Measurements from ENCODE around the gene USP1.

USP1 gene

GRCh38 chr1:62436466-62437272, at the start of gene USP1:
TSS of gene USP1 (plus strand) at chr1:62437049. CDS start at chr1:62439868, 2,819 bp downstream.
- DNase-seq (ENCODE audit: low read depth), result peak; percentile 100

DNA sequence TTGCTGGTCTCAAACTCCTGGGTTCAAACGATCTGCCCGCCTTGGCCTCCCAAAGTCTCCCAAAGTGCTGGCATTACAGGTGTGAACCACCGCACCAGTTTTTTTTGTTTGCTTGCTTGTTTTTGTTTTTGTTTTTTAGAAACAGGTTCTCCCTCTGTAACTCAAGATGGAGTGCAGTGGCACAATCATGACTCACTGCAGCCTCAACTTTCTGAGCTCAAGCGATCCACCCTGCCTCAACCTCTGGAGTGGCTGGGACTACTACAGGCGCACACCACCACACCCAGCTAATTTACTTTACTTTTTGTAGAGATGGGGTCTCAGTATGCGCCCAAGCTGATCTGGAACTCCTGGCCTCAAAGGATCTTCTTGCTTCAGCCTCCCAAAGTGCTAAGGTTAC, 47.3 kb upstream of the USP1 start:
- DNase-seq (ENCODE audit: low read depth), result no peak

DNA sequence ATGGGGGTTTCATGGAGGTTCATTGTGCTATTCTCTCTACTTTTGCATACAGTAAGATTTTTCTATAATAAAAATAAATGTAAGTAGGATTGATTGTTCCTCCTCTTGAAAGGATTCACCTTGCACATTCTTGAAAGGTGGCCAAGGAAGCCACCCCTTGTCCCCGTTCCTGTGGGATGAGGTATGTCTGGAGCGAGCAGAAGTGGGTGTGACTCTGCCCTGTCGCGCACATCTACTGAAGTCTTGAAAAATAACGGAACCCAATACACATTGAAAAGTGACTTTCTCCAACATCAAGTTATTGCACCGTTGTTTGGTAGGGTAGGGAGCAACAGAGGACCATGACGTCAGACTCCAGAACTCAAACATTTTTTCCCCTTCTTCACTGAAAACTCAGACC, 46.8 kb upstream of the USP1 start:
- no peak for DNase-seq (ENCODE audit: low read depth)

- no peak for DNase-seq (ENCODE audit: low read depth)
These were observed 45.4 kb upstream of the USP1 start for GRCh38 chr1:62391369-62391971.

- no peak for DNase-seq (ENCODE audit: low read depth)
These were observed 43.9 kb upstream of the USP1 start for GRCh38 chr1:62392951-62393350.

DNA sequence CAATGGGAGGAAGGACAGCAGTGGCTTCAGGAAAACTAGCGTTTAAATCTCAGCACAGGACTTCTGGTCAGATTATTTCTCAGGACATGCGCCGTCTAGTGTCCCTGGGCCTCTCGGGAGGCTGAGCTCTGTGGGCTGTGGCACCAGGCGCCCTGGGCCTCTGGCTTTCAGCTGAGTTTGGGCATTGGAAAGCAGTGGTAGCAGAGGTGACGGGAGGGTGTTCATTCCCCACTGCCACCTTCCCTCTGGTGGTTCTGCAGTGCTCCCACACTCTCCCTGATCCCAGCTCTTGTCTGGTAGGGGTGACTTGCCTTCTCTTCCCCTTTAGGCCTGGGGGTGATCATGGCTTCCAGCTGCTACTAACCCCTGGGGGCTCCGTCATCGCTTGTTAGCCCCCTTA, 42.2 kb upstream of the USP1 start:
- no peak for DNase-seq (ENCODE audit: low read depth)

GRCh38 chr1:62395291-62395690, 41.6 kb upstream of the USP1 start:
- DNase-seq (ENCODE audit: low read depth), result no peak

- no peak for DNase-seq (ENCODE audit: low read depth)
These were observed 40.0 kb upstream of the USP1 start for GRCh38 chr1:62396871-62397270.

GRCh38 chr1:62397301-62397700, 39.5 kb upstream of the USP1 start:
- no peak for DNase-seq (ENCODE audit: low read depth)

DNA sequence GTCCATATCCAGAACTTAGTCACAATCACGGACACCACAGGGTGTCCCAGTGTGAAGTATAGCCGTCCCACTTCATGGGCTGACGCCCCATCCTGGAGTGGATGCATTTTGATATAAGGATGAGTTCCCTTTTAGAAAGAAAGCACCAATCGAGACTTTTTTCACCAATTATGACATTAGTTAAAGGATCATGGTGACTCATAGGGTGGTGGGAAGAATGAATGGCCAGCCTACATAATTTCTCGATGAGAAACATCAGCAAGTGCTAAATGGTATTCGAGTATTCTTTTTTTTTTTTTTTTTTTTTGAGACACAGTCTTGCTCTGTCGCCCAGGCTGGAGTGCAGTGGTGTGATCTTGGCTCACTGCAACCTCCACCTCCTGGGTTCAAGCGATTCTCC, 38.5 kb upstream of the USP1 start:
- DNase-seq (ENCODE audit: low read depth), result peak; percentile 62

DNA sequence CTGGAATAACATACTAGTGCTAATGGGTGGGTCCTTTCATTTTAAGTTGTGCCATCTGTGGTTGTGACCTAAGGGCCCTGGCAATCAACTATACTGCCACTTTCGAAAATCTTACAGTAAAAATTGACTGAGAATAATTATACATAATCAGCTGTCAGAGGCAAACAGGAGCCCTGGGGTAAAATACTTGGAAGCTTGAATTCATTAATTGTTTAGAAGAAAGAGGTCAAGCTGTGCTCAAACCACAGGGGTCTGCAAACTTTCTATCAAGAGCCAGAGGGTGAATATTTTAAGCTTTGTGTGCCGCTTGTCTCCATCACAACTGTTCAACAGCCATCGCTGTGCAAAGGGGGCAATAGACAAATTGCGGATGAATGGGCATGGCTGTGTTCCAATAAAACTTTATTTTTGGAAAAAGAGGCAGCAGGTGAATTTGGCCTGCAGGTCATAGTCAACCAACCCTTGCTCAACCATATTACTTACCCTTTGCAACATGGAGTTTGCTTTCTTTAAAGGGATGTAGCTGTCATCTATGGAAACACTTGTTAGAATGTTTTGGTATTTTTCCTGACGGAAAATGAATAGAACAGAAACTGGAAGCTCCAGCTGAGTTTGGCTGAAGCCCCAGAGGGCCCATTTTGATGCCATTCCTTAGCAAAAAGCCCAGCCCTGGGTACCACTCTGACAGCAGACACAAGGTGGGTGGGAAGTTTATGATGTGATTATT, 35.7 kb upstream of the USP1 start:
- no peak for DNase-seq (ENCODE audit: low read depth)

DNA sequence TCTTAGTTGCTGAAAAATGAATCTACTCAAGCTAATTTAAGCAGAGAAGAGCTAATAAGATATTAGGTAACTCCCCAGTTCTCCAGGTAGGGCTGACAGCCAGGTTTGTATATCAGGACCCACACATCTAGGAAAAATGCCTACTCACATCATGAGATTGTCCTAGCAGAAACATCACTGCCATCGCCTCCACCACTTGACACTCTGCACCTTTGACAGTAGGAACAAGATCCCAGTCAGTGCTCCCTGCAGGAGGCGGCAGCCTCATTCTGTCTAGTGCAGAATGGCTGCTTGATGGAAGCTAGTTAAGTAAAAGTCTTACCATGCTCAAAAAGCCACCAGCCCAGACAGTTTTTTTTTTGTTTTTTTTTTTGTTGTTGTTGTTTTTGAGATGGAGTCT, 31.6 kb upstream of the USP1 start:
- no peak for DNase-seq (ENCODE audit: low read depth)

DNA sequence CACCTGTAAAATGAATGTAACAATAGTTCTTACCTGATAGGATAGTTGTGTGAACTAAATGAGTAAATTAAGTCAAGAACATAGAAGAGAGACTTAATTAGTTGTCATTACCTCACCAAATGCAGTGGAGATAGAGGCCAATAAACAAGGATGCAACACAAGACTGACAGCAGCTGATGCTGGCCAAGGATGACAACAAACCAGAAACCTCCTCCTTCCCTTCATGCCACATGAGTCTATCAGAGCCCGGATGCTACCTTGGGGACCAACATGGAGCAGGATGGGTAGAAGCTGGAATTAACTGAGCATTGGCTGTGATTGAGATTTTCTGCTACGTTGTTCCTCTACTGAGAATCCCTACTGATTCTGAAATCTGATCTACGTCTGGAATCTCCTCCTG, 30.3 kb upstream of the USP1 start:
- no peak for DNase-seq (ENCODE audit: low read depth)

- peak; percentile 34 for DNase-seq (ENCODE audit: low read depth)
These were observed 29.3 kb upstream of the USP1 start for GRCh38 chr1:62407398-62408009.

- no peak for DNase-seq (ENCODE audit: low read depth)
These were observed 21.2 kb upstream of the USP1 start for GRCh38 chr1:62415687-62416086.

- no peak for DNase-seq (ENCODE audit: low read depth)
These were observed 19.4 kb upstream of the USP1 start for GRCh38 chr1:62417351-62417999.

DNA sequence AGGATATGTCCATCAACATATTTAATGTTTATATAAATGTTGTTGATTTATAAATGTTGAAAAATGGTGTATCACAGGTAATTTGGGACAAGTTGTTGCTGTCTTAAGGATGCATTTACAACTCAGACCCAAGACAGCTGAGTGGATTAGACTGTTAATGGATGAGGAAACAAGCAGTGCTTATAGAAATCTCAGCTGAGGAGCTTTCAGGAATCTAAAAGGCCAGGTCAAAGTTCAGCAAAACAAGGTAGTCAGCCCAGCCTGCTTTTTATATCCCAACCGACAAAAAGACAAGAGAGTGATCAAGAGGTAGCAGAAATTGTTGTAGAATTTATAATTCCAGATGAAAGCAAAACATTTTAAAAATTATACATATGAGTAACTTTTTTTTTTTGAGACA, 16.6 kb upstream of the USP1 start:
- no peak for DNase-seq (ENCODE audit: low read depth)

- no peak for DNase-seq (ENCODE audit: low read depth)
These were observed 13.1 kb upstream of the USP1 start for GRCh38 chr1:62423580-62424242.

GRCh38 chr1:62424411-62424810, 12.4 kb upstream of the USP1 start:
- DNase-seq (ENCODE audit: low read depth), result no peak

- no peak for DNase-seq (ENCODE audit: low read depth)
These were observed 11.8 kb upstream of the USP1 start for GRCh38 chr1:62425041-62425440.

DNA sequence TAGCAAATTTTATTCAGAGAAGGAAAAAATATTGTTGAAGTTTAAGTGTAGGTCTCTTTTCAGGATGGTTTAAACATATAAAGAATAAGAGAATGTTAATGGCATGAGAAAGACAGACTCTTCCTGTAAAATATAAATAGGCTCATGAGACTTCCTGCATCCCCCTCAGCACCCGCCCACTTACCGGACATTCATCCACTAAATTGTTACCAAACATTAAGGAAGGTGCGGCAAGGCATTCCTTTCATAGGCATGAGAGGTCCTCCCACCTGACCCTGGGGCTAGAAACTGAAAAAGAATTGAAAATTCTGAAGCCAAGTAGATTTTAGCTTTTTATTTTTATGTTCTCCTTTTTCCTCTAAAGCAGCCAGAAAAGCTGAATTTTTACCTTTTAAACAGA, 10.6 kb upstream of the USP1 start:
- DNase-seq (ENCODE audit: low read depth), result no peak

- DNase-seq (ENCODE audit: low read depth), result no peak
These were observed 10.1 kb upstream of the USP1 start for GRCh38 chr1:62426794-62427193.

Measured in stromal cell of bone marrow (primary cell).